Lung (tissue), 12 donors: ENCODE data around the gene RPRD1B. TPM values are rescaled to one million over a fixed set of nuclear protein-coding genes. Genes with fewer than 3 reads are reported as not detected.

Experiments used
- ATAC-seq: fragments of 200-7000 bp; cut with Tn5 transposase; one replicate; pipeline ENCODE4 v1.9.1; 2020; ENCODE audit warnings: moderate number of reproducible peaks; ENCODE audit not compliant: insufficient read depth, low FRiP score
- DNase-seq, 3 donors: peaks; one replicate each; pipeline ENCODE4 v3.0.0-alpha.2; 2013 to 2017
- H3K27ac ChIP-seq, 2 donors: one replicate each; pipeline ENCODE4 v1.5.1; 2013; ENCODE audit warnings: mild to moderate bottlenecking in 2 of 2, moderate library complexity in 2 of 2, control low read depth in 1 of 2, inconsistent platforms in 1 of 2, low read depth in 1 of 2, low read length in 1 of 2
- H3K27me3 ChIP-seq, 3 donors: one replicate each; pipeline ENCODE4 v1.5.1; 2013; ENCODE audit warnings: low read length in 2 of 3; ENCODE audit not compliant: control insufficient read depth in 3 of 3, insufficient read depth in 3 of 3
- H3K36me3 ChIP-seq, 4 donors: one replicate each; pipeline ENCODE4 v1.5.1; 2013; ENCODE audit warnings: low read length in 4 of 4, mild to moderate bottlenecking in 1 of 4, moderate library complexity in 1 of 4; ENCODE audit not compliant: control insufficient read depth in 4 of 4, insufficient read depth in 4 of 4
- H3K4me1 ChIP-seq, 5 donors: one replicate each; pipeline ENCODE4 v1.5.1; 2013; ENCODE audit warnings: low read length in 5 of 5, mild to moderate bottlenecking in 2 of 5, moderate library complexity in 1 of 5; ENCODE audit not compliant: control insufficient read depth in 5 of 5, insufficient read depth in 5 of 5
- H3K4me3 ChIP-seq: one replicate; pipeline ENCODE4 v1.5.1; 2013; ENCODE audit warnings: mild to moderate bottlenecking, control low read depth, moderate library complexity
- H3K9ac ChIP-seq, 2 donors: one replicate each; pipeline ENCODE4 v1.5.1; 2013; ENCODE audit warnings: low read length in 2 of 2, control low read depth in 1 of 2; ENCODE audit not compliant: insufficient read depth in 1 of 2
- H3K9me3 ChIP-seq, 4 donors: one replicate each; pipeline ENCODE4 v1.5.1; 2013; ENCODE audit warnings: low read length in 3 of 4, mild to moderate bottlenecking in 1 of 4, moderate library complexity in 1 of 4; ENCODE audit not compliant: control insufficient read depth in 4 of 4, insufficient read depth in 3 of 4
- CTCF ChIP-seq: IDR thresholded peaks from 2 replicates; pipeline ENCODE4 v1.5.1; 2012; ENCODE audit warnings: mild to moderate bottlenecking; ENCODE audit errors: control extremely low read depth, extremely low read depth
- WGBS, 2 donors: extraction: QIAGEN DNeasy Blood & Tissue Kit; methylation state at CpG; one replicate each; pipeline ENCODE4 v1.1.7; 2013; 5-methylcytosine and 5-hydroxymethylcytosine counted together
- polyA plus RNA-seq, 2 donors: library from polyadenylated mRNA; stranded (reverse); fragments of 200-250 nt; gene quantifications; one replicate each; pipeline ENCODE4 v1.2.1, GENCODE V29; 2013
- total RNA-seq, 2 donors: library from RNA; depleted of rRNA in 1 of 2; stranded (reverse); fragments of >200 nt in 1 of 2; gene quantifications; one replicate each; pipeline ENCODE4 v1.2.1, GENCODE V29; 2014 to 2021
- donor health status: control.
- donor health status: control.
- donor health status: Bipolar disorder and iron deficiency.
- donor health status: healthy.
- donor health status: DM: yes; HTN: yes; CAD: no.

Gene RPRD1B
- total and polyA plus RNA-seq, 4 donors, result 6.8 to 58.6 (median 26.6) TPM

GRCh38 chr20:38082894-38083293, 49.3 kb downstream of the RPRD1B start:
- no peaks in the 10 kb centered on the region for H3K27me3 ChIP-seq
- ATAC-seq, result no peak
- no peak for DNase-seq
- peaks cover 4 to 29% (median 17%) of the 10 kb centered on the region in 5 donors for H3K4me1 ChIP-seq
- peaks cover 0 to 2% (median 0%) of the 10 kb centered on the region in 4 donors for H3K9me3 ChIP-seq
- no peak overlapping the region for H3K9ac ChIP-seq
- H3K4me3 ChIP-seq, result no peak overlapping the region
- no peak overlapping the region for H3K27ac ChIP-seq
- no peak for TF ChIP-seq CTCF
- H3K36me3 ChIP-seq, result peaks cover 2 to 19% (median 9%) of the 10 kb centered on the region in 4 donors

- Histone ChIP-seq H3K27me3 (no peaks in the 10 kb centered on the region), H3K4me1 (peaks cover 4 to 29% (median 17%) of the 10 kb centered on the region in 5 donors), H3K27ac (peak overlapping the region; percentile 58 to 92), H3K9me3 (peaks cover 0 to 2% (median 0%) of the 10 kb centered on the region in 4 donors), H3K4me3 (no peak overlapping the region), H3K9ac (no peak overlapping the region), H3K36me3 (peaks cover 7 to 24% (median 9%) of the 10 kb centered on the region in 4 donors)
- ATAC-seq (no peak), DNase-seq (peak; percentile 70 to 72 (median 72))
- 69 to 74% methylated on average over 12 of the region's 12 CpGs for WGBS, 2 donors
- TF ChIP-seq CTCF, result no peak
Observed at GRCh38 chr20:38083338-38084048, 49.9 kb downstream of the RPRD1B start.

- no peaks in the 10 kb centered on the region for H3K9me3 ChIP-seq
- 29 to 65% methylated on average over 5 of the region's 5 CpGs for WGBS, 2 donors
- no peak overlapping the region for H3K4me3 ChIP-seq
- peaks cover 8 to 30% (median 14%) of the 10 kb centered on the region in 4 donors for H3K36me3 ChIP-seq
- H3K4me1 ChIP-seq, result peaks cover 4 to 29% (median 17%) of the 10 kb centered on the region in 5 donors
- no peaks in the 10 kb centered on the region for H3K27me3 ChIP-seq
- H3K27ac ChIP-seq, result peak overlapping the region; percentile 71 to 92
- TF ChIP-seq CTCF, result no peak
- DNase-seq (peak; percentile 69 to 84 (median 80)), ATAC-seq (peak; percentile 11)
- peak overlapping the region in 1 of 2 donors; percentile 55 for H3K9ac ChIP-seq
Observed at GRCh38 chr20:38084425-38084951, 50.9 kb downstream of the RPRD1B start.
